SK-N-SH treated with all-trans-retinoic acid at 6 μM for 48 hours (cell line): ENCODE measurements around the gene NCOA4.
"Not testable (repeated sequence)": the region's sequence is repeated elsewhere in the genome, so short reads cannot be mapped to it uniquely, and the experiment has no call there.

Experiments used
- ARNTL ChIP-seq: fragments of 450-650 bp; formaldehyde crosslinking; IDR thresholded peaks from 2 replicates; pipeline ENCODE4 v1.5.0; 2020; ENCODE audit warnings: low read depth, mild to moderate bottlenecking, moderate library complexity, borderline replicate concordance
- PATZ1 ChIP-seq: fragments of 250-450 bp; sonication (Bioruptor Pico); IDR thresholded peaks from 2 replicates; pipeline ENCODE4 v1.8.0; 2020; ENCODE audit warnings: mild to moderate bottlenecking, moderate library complexity, borderline replicate concordance
- ZFP3 ChIP-seq: fragments of 250-450 bp; sonication (Bioruptor Pico); IDR thresholded peaks from 2 replicates; pipeline ENCODE4 v1.5.0; 2020; ENCODE audit warnings: mild to moderate bottlenecking, moderate library complexity
- ZNF8 ChIP-seq: fragments of 450-650 bp; formaldehyde crosslinking; IDR thresholded peaks from 2 replicates; pipeline ENCODE4 v1.5.0; 2020; ENCODE audit warnings: mild to moderate bottlenecking, moderate library complexity

- TF ChIP-seq ZFP3, PATZ1, ZNF8, ARNTL (CRISPR knock-in tag): not testable (repeated sequence)
Measured at GRCh38 chr10:46002189-46002687, 28.2 kb downstream of the NCOA4 start.
